GM13976 (cell line): ENCODE data around the gene TPRG1L.

Experiments
- DNase-seq: peaks from one replicate; pipeline ENCODE4 v3.0.0; 2012; ENCODE audit warnings: low spot score
- in situ Hi-C: fragments of 300-500 bp; cut with MboI; formaldehyde crosslinking; loops from one replicate; pipeline ENCODE4 v1.12.0; 2022; ENCODE audit warnings: low sequenced_read_pairs, mixed read lengths, inconsistent platforms; ENCODE audit not compliant: unreplicated experiment
- TF ChIP-seq, protein P1 (sequence below): IDR thresholded peaks from 2 replicates; pipeline ENCODE4 v1.5.1; 2012; ENCODE audit warnings: borderline replicate concordance, mild to moderate bottlenecking; ENCODE audit not compliant: insufficient read depth; ENCODE audit errors: extremely low read depth, missing control alignments, control extremely low read depth

Gene TPRG1L

DNA sequence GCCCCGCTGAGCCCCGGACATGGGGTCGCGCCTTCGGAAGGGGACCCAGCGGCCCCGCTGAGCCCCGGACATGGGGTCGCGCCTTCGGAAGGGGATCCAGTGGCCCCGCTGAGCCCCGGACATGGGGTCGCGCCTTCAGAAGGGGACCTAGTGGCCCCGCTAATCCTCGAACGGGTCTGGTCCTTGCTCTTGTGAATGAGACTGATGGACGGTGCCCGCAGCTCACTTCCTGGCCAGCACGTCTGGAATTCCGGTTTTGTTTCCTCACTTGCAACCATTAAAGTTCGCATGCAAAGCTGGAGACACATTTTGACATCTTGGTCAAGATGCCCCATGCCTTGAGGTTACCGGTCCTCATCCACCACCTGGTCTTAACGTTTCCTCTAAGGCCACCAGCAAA, 19.5 kb downstream of the TPRG1L start:
- TF ChIP-seq, protein P1, sequence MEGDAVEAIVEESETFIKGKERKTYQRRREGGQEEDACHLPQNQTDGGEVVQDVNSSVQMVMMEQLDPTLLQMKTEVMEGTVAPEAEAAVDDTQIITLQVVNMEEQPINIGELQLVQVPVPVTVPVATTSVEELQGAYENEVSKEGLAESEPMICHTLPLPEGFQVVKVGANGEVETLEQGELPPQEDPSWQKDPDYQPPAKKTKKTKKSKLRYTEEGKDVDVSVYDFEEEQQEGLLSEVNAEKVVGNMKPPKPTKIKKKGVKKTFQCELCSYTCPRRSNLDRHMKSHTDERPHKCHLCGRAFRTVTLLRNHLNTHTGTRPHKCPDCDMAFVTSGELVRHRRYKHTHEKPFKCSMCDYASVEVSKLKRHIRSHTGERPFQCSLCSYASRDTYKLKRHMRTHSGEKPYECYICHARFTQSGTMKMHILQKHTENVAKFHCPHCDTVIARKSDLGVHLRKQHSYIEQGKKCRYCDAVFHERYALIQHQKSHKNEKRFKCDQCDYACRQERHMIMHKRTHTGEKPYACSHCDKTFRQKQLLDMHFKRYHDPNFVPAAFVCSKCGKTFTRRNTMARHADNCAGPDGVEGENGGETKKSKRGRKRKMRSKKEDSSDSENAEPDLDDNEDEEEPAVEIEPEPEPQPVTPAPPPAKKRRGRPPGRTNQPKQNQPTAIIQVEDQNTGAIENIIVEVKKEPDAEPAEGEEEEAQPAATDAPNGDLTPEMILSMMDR: no peak
- no peak for DNase-seq
- in situ Hi-C loops: no loop called here

DNA sequence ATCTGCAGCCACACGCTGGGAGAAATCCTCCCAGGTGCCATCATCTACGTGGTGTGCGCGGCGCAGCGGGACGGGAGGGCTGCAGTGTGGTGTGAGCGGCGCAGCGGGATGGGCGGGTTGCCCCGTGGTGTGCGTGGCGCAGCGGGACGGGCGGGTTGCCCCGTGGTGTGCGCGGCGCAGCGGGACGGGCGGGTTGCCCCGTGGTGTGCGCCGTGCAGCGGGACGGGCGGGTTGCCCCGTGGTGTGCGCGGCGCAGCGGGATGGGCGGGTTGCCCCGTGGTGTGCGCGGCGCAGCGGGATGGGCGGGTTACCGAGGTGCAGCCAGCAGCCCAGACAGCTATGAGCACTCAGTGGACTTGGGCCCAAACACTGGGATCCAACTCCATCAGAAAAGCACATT, 20.4 kb downstream of the TPRG1L start:
- no peak for DNase-seq
- in situ Hi-C loops: no loop called here
- TF ChIP-seq, protein P1: no peak

DNA sequence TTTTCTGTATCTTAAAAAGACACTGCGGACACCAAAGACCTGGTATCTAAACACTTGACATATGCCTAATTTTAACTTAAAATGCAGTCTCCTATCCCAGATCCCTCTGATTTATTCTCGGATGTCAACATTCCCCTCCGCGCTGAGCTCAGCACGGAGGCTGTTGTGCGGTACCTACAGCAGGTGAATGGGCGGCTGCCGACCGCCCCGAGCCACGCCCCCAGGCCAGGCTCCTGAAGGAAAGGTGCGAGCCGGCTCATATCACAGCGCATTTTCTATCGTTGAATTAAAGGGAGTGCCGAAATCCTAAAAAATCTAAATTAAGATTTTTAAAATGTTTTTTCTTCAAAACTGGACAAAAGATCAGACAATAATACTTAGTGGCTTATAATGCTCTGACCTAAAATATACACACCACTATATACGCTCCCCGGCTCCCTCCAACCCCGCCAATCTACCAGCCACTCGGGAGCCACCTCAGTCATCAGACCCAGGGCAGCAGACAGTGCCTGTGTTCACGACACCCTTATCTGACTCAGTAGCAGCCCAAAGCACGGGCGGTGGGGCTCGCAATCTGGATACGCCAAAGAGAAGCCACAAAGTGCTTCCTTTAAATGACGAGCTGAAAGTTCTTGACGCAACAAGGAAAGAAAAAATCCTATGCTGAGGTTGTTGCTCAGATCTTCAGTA, 21.0 kb downstream of the TPRG1L start:
- in situ Hi-C loops: no loop called here
- TF ChIP-seq, protein P1: no peak
- no peak for DNase-seq

DNA sequence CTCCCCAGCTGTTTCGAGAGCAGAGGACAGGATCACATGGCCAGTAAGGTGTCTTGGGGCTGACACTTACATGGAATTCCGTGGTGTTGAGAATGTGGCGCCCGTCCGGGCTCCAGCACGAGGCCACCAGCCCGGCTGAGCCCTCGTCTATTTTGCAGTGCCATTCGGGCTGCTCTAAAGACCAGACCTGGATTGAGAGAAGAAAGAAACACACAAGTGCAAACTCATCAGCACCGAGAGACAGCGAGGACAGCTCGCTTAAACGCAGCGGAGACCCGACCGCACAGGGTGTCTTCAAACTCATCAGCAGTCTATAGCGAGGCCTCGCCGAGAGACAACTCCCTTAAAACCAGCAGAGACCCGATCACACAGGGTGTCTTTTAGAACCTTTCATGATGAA, 21.8 kb downstream of the TPRG1L start:
- in situ Hi-C loops: no loop called here
- DNase-seq: no peak
- TF ChIP-seq, protein P1: no peak

DNA sequence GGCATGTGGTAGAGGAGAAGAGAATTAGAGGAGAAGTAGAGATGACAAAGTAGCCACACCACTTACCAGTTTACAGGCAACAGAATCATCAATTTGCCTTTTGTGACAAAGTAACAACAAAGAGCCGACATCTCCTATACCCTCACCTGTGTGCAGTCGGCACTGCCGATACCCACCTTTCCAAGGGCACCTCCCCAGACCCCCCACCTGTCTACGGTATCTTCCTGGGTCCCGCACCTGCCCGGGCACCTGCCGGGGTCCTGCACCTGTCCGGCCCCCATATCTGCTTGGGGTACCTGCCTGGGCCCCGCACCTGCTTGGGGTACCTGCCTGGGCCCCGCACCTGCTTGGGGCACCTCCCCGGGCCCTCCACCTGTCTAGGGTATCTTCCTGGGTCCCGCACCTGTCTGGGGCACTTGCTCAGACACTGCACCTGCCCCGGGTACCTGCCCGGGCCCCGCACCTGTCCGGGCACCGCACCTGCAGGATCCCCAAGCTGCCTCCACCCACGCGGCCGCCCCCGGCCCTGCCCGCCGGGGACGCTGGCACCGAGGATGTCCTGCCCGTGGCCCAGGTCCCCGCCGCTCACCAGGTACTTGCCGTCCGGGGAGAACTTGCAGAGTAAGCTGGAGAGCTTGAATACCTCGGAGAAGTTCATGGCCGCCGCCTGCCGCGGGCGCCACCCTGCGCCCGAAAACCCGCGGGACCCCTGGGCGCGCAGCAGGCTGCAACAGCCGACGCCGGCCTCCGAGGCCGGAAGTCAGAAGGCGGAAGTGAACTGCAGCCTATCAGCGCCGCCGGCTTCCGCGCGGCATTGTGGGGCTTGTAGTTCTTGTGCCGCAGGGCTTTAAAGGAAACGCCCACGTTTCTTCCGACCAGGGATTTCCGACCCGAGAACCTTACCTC, 24.8 kb downstream of the TPRG1L start, which contains the start of gene WRAP73:
Gene WRAP73 (minus strand): TSS at position 762 of the 906 bp plus-strand sequence. CDS start 104 bp downstream, at position 658.
- TF ChIP-seq, protein P1: peak; percentile 24
- in situ Hi-C loops: no loop called here
- DNase-seq: peak; percentile 96

DNA sequence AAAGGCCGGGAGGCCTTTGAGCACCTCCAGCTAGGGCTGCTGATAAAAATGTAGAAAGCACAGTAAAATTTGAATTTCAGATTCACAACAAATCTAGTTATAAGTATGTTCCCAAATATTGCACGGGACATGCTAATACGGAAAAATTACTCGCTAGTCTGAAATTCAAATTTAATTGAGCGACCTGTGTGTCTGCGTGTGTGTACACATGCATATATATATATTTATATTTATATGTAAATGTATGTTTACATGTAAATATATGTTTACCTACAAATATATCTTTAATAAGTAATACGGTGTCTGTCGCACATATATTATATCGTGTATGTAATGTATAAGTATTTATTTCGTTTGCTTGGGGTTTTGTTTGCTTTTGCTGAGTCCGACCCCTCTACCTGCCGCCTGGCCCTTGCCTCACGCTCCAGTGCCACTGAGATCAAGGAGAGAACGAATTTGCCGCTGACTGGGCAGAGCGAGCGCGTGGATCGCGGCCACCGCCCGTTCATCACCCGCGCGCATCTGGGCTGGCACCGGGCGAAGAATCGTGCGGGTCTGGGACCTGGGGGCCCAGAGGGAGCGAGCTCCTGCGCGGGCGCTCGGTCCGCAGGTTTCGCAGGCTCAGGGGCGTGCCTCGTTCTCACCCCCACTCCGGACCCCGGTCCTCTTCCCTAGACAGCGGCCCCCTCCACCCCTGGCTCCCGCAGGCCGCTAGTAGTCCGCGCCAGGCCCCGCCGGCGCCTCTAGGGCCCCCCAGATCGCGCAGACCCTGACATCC, 25.6 kb downstream of the TPRG1L start:
- TF ChIP-seq, protein P1: no peak
- in situ Hi-C loops: no loop called here
- DNase-seq: no peak
